Activated CD8-positive, alpha-beta memory T cell treated with anti-CD3 and anti-CD28 coated beads, Interleukin-2, amount 50 U/mL, for 4 hours (primary cell): ENCODE data around the gene C2orf66.

Experiments
- DNase-seq: peaks from one replicate; pipeline ENCODE4 v3.0.0-alpha.2; 2020

Gene C2orf66

DNA sequence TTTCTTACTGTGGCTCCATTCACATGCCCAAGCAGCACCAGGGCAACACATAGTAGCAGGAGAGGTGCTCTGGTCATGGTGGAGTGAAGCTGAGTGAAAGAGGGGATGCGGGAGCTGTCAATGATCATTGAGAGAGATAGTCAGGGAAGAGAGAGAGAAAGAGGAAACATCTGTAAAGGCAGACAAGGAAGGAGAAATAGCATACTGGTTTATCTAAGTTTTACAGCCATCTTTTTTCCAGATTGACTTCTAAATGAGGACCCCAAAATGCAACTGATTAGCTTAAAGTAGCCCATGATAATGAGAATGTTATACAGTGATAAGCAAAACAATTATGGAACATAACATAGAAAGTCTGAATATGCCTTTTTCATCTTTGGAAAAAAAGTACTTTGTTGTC, at the start of gene C2orf66:
Gene C2orf66 (minus strand): TSS at position 96 of the 400 bp plus-strand sequence. CDS start 19 bp downstream, at position 77.
- DNase-seq = no peak

DNA sequence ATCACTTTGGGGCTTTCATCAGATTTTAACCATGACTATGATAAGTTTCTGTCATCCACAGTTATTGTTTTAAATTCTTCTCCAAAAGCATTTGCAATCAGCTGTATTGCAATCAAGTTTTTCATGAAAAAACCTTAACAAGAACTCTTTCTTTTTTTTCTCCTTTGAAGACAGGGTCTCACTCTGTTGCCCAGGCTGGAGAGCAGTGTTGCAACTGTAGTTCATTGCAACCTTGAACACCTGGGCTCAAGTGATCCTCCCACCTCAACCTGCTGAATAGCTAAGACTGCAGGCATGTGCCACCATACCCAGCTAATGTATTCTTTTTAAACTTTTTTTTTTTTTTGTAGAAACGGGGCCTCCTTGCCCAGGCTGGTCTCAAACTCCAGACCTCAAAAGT, 45.5 kb upstream of the C2orf66 start:
- DNase-seq = no peak

DNA sequence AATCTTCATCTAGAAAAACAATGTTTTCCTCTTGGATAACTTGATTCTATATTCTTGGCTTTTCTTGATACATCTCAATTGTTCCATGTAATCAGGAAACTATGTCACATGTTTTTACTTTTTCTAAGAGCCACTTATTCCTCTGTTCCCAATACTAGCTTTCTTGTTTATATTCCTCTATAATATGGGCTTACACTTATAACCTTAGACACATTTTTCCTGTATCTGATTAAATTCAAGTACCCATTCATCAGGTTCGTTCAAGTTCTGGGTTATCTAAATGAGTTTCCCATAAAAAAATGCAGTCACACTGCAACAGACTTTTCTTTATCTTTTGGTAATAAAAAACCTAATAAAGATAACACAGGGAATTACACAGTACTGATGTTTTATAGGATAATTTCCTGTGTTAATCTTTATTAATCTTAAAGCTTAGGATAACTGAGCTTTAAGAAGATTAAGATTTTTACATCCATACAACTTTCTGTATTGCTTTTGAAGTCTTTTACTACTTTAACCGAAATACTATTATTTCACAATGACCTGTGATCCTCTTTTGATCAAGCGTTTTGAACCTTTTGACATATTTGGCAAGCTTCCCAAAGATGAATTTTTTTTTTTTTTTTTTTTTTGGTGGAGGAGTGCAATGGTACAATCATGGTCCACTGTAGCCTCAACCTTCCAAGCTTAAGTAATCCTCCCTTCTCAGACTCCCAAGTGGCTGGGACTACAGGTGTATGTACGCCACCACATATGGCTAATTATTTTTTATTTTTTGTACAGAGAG, 44.3 kb upstream of the C2orf66 start:
- DNase-seq = no peak

DNA sequence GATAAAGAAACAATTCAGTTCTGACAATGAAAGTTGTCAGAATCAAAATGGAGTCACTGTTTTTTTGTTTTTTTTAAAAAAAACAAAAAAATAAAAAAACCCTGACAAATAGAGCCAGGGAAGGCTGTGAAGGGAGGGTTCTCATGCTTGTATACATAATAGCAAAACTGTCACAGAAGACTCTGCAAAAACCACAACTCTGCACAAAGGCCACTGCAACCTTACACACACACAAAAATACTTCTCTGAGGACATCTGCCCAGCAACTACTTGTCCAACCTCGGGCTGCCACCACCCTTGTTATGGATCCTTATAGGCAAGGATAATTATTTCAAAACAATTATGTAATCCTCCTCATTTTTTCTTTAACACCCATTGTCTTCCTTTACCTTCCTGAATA, 41.9 kb upstream of the C2orf66 start:
- no peak for DNase-seq

DNA sequence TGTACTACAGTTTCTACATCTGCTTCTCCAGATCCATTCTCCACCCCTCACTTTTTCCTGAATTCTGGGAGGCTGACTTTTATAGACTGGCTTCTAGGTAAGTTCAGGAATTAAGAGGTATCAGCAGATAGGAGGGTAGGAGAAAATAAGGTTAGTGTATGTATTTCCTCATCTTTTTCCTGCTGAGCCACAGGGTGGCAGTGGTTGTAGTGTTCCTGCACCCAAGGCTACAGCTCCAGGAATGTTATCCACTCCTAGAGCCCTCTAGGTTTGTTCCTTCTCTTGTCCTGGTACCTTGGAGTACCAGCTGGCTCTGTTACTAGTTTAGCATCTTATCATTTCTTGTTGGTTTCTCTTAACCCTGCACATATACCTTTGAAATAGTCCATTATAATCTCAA, 40.7 kb upstream of the C2orf66 start:
- no peak for DNase-seq

DNA sequence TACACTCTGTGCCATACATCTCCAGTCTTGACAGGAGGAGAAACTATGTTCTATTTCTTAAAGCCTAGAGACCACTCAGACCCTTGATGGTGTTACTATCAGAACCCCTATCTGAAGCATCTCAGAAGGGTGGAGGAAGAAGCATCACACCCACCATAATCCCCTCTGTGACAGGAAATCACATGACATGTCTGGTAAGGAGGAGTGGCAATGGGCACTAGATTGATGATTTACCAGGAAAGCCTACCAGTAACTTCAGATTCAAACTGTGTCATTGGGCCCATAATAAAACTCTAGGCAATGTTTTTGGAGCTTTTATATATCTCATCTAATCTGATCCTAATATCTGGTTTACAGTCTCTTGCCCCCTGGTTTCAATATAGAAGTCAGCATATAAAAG, 37.1 kb upstream of the C2orf66 start:
- DNase-seq = no peak

DNA sequence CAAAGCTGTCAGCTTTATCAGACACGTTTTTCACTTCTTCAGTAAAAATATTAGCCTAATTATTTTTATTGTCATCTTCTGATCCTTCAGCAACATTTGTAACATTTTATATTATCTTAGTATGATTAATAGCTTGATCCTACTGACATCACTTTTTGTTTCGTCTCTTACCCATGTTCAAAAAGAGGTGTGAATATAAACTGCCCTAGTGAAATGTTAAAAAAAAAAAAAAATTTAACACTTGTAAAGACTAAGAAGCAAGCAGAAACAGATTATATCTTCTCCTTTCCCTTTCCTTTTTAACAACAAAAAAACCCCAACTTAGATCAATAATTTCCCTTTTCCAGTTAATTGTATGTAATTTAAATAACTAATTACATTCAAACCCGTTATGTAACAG, 36.2 kb upstream of the C2orf66 start:
- no peak for DNase-seq

DNA sequence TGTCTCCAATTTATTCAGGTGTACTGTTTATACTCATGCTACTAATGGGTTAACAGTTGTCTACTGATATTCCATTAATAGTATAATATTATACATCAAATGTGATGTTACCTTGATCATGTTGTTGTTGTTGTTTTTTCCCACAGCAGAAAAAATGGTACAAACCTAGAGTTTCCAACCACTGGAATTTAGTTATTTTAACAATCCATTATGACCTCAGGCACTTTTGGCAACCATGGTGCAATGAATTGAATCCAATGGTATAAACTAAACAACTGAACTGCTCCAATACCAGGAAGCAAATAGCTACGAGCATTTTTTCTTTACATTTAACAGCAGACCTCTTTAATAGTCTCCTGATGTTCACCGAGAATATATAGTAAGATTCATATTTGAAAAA, 31.0 kb upstream of the C2orf66 start:
- DNase-seq = no peak

DNA sequence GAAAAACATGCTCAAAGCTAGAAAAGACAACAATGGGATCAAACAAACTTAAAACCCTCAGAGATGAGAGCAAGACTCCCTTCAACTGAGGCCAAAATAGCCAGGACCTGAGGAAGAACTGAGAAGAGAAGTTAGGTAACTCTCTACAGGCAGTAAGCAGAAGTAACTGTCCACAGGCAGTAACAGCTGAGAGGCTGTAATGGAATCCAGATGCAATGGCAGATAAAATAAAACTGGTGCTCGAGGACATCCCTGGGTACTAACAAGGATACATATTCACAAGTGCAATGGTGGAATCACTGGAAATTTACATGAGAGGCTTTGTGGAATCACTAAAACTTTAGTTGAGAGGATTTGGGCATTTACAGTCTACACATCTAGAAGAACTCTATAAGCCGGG, 30.4 kb upstream of the C2orf66 start:
- no peak for DNase-seq

DNA sequence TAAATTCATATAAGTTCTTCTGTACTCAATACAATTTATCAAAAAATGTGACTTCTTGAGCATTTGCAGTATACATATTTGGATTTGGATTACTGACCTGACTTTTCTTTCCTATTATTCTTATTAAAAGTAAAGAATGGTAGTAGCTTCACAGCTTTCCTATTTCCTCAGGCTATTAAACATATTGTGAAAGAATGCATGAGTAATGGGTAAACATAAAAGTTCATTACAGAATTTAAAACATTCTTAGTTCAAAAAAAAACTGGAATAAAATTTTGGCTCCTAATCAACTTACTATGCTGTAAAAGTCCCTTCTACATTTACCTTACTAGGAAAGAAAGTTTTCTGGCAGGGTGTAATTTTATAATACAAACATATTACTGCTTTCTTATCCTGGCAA, 27.3 kb upstream of the C2orf66 start:
- no peak for DNase-seq

DNA sequence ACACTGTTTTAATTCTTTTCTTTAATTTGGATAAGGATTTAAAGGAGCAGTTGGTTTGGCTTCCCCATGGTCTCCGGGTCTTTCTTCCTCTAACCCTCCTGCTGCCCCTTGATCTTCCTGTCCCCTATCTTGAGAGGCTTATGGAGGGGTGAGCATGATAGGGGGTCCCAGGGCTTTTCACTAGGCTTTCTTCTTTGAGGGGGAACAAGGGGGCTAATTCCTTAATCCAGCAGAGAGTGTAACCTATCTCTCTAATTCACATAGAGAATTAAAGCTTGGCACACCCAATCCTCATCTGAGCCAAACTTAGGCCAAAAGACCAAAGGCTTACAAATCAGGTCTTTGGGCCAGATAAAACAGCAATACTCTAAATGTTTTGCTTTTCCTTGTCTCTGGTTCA, 21.5 kb upstream of the C2orf66 start:
- no peak for DNase-seq

DNA sequence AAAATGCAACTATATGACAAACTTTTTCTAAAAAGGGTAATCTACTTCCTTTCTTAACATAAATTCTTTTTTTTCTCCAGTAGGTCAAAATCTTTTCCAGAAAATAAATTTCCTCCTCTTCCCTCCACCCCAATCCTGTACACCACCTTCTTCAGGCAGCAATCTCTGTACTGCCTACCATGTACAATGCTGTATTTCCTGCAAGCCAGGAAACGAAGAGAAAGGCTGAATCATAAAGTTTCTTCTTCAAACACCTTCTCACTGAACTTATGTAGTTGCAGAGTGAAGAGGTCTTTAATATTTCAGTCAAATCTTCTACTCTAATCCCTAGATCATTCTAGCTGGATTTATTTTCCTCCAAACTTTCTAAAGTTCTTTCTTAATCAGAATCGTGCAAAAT, 18.2 kb upstream of the C2orf66 start:
- no peak for DNase-seq

DNA sequence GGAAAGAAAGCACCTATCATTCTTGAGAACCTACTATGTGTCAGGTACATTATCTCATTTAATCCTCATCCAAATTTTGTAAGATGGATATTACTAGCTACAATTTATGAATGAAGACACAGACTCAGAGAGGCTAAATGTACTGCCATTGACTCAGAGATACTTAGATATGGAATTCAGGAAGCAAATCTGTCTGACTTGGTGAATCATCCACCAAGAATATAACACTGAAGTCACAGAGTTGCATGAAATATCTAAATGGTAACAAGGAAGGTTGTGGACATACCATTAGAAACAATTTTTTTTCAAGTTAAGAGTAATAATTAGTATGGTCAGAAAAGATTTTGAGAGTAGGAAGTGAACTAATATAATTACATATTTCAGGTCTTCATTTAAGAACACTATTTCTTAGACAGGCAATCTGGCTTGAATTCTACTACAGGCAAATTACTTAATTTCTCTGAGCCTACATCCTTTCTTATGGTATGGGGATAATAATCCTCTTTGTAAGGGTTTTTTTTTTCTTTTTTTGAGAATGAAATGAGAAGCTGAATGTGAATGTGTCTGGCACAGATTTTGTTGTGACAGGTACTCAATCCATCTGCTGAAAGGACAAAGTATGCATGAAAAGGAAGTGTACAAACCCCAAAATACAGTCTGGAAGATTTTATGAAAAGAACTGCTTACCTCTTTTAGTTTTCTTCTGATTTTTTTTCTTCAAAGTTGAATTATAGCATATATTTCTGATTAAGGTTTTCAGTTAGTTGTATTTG, 14.8 kb upstream of the C2orf66 start:
- no peak for DNase-seq

DNA sequence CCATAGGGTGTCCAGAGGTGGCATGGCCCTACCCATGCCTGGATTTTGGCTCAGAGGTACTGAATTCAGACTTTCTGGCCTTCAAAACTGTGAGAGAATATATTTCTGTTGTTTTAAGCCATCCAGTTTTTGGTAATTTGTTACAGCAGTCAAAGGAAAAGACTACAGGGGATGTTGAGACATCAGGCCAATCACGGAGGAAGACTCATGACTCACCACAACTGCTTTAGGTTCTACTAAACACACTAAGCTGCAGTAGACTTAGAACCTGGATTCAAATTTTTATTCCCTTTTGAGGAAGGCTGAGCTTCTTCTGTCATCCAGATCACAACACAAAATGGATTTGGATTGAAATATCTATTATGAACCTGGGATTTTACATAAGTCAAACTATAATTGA, 12.0 kb upstream of the C2orf66 start:
- DNase-seq = no peak

DNA sequence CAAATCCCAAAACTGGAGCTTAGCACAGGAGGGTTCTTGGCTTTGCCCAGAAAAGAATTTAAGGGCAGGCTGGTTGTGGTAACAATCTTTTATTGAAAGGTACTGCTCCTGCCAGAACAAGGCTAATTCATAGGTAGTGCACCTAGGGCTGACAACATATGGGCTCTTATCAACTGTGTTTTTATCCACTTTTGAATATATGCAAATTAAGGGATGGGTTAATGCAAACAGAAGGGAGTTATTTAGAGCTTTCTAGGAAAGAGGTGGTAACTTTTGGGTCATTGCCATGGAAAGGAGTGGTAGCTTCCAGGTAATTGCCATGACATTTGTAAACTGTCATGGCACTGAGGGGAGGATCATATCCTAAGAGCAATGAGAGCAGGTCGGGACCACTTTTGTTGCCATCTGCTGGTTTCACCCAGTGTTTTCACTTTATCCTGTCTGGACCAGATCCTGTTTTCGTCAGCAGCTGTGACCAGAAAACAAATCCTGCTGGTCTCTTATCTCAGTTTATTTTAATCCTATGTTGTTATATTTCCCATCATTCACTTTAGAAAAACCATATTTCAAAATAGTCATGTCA, 981 bp downstream of the C2orf66 start:
- no peak for DNase-seq

DNA sequence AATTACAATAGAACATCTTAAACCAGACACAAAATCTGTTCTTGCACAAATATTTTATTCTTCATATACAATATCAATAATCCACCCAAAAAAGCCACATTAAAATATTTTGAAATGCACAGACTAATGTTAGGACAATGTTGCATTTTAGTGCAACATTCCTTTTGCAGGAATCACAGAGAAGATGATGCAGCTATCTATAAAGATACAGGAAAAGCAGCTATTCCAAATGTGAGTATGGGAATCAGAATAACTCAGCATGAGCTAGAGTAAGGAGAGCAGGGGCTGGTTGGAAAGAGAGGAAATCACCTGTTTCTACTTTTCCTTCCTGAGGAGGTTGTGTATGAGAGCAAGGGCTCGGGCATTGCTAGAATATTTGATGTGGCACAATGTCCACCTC, 4.8 kb downstream of the C2orf66 start:
- no peak for DNase-seq

DNA sequence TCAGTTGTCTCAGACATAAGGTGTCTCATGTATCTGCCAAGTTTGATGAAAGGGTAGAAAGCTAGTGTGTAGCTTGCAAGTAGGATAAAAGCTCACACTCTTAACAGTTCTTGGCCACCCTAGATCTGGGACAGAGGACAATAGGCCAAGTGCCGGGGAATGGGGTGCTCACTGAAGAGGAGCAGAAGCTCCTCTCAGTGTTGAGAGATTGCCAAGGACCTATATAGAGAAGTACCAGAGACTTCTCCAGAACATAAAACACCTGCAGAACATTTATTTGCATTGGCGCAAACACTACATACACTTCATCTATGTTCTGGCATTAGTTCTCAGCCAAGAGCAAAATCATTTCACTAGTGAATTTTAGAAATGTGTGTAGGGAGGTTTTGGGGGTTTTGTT, 6.8 kb downstream of the C2orf66 start:
- DNase-seq = no peak

DNA sequence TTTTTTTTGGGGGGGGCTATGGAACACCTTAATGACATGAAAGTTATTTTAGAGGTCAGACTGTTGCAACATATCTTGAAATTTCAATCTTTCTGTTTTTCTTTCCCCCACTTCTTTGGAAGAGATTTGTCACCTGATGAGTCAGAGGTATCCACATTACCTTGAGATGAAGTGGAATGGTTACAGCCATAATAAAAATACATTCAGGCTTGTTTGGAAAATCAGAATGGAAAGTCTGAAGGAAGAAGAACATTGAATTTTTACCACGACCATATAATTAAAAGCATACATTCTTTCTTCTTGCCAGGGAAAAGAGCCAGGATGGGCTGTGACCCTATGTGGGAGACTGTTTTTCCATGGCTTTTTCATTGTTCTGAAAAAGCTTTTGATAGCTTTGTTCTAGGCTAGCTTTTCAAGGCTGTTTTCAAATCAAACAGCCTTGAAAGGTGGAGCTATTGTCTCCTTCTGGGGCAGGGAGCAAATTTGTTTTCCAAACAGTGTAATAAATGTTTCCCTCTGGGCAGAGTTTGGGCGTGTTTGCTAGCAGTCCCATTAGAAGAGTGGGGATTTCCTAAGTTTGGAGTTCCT, 7.4 kb downstream of the C2orf66 start:
- DNase-seq = no peak

DNA sequence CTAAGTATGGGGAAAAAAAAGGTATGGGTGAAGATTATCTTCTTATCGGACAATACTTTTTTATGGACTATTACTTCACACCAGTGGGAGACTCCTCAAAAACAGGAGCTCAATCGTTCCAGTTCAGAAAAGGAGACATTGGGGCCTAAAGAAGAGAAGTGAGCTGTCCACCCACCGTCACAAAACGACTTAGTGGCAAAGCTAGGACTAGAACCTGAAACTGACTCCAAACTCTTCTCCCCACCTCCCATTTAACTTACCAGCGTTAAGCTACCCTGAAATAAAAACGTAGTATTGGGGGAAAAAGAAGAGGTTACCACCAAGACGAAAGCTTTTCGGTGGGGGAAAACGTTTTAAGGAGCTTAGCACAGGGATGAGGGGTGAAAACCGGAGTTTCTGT, 10.2 kb downstream of the C2orf66 start:
- DNase-seq = no peak

DNA sequence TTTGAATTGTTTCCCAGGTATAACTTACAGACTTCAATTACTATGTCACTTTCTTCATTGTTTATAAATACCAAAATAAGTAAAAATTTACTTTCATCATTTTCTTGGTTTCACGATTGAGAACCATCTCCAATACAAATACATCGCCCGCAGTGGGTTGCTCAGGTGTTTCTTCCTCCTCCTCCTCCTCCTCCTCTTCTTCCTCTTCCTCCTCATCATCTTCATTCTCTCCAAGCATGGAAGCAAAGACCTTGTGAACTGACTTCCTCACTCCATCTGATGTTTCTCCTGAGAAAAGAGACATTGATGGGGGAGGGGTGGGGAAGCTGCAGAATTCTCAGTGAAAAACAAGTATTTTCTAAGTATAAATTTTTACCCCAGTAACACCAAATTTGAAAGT, 16.3 kb downstream of the C2orf66 start:
- DNase-seq = no peak

DNA sequence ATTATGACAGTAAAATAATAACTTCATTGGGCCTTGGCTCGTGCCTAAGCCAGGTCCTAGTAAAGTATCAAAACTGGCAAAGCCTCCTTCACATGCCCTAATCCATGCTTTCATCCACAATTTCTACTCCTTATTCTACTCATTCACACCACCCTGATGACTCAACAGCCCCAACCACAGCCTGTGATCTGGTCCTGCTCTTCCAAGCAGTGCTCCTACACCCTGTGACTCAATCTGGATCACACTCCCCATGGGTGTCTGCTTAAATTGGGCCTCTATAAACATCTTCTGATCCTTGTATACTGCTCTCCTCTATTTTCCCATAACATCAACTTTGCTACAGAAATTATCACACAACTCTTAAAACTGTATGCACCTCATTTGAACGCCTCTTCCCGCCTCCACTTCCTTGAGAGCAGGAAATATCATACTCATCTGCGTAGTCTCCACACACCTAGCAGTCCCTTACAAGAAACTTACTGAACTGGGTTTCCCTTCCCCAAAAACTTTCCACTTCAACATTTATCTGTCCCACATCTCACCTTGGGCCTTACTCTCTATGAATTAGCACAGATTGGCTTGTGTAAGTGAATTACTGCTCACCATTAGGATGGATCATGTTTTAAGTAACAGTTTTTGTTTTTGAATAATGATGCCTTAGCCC, 25.6 kb downstream of the C2orf66 start:
- no peak for DNase-seq

DNA sequence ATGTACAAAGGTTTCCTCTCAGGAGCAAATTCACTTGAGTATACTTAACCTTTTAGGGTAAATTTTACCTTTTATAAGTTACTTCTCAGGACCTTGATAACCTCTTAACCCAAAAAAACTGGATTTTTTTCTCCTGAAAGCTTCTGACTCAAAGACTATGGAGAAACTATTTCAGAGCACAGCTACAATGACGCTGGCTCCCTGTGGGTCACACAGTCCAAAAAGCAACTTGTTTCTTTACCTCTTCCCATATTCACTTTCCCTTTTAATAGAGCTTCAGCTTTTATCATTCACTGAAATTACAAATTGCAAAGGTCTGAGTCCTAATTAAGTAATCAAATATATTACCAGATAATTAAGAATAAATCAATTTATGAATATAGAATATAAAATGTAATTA, 42.1 kb downstream of the C2orf66 start:
- no peak for DNase-seq

DNA sequence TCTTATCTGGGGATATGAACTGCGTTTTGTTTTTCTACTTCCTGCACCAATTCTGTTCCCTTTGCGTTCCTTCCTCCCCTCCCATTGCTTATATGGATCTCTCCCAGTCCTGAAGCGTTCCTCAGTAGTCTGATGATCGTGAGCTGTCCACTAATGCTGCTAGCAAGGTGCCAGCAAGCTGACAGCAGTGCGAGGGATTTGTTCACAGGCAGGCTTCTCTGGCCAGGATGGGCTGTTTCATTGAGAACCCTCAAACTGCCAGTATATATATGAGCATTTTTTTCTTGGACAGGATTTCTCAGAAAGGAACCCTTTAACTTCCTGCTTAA, 49.8 kb downstream of the C2orf66 start:
- no peak for DNase-seq
